Panc1 (cell line): ENCODE data around the gene LZTS3. TPM values are rescaled to one million over a fixed set of nuclear protein-coding genes. Genes with fewer than 3 reads are reported as not detected.

Experiments used
- ATAC-seq: fragments of 200-7000 bp; cut with Tn5 transposase; 2 replicates; pipeline ENCODE4 v1.9.1; 2020; ENCODE audit warnings: mild to moderate bottlenecking, moderate library complexity
- BruUV-seq: library from RNA; stranded (reverse); fragments of 400-500 nt; replicated peaks from 2 replicates; lab custom pipeline; 2021; lab: Mats Ljungman, UMichigan
- CTCF ChIA-PET: fragments of 300-600 bp; sonication (Branson Sonifier 250); formaldehyde crosslinking; loops from one replicate; lab custom pipeline; 2022; ENCODE audit warnings: antibody characterized with exemption; lab: Charles Lee
- POLR2A ChIA-PET: fragments of 300-600 bp; sonication (Branson Sonifier 250); formaldehyde crosslinking; loops from one replicate; lab custom pipeline; 2022; ENCODE audit warnings: antibody characterized with exemption; lab: Charles Lee
- DNase-seq: peaks from one replicate; pipeline ENCODE4 v3.0.0-alpha.2; 2010; ENCODE audit warnings: low read depth, low spot score
- H3K27ac ChIP-seq: 2 replicates; pipeline ENCODE4 v1.5.1; 2011; ENCODE audit warnings: mild to moderate bottlenecking, low read length, inconsistent platforms
- H3K27me3 ChIP-seq: fragments of 200-500 bp; sonication (Bioruptor generic); 2 replicates; pipeline ENCODE4 v1.6.0; 2014; ENCODE audit warnings: low read length, inconsistent platforms; ENCODE audit not compliant: control insufficient read depth, insufficient read depth
- H3K36me3 ChIP-seq: fragments of 200-500 bp; sonication (Bioruptor generic); 2 replicates; pipeline ENCODE4 v1.5.1; 2014; ENCODE audit warnings: inconsistent platforms, mild to moderate bottlenecking, low read length, moderate library complexity; ENCODE audit not compliant: control insufficient read depth, insufficient read depth
- H3K4me1 ChIP-seq: 2 replicates; pipeline ENCODE4 v1.5.1; 2011; ENCODE audit warnings: inconsistent platforms, mild to moderate bottlenecking, low read length, moderate library complexity; ENCODE audit not compliant: control insufficient read depth, insufficient read depth
- H3K4me3 ChIP-seq, 2 experiments: 2 replicates each; pipeline ENCODE4 v1.5.1; 2011 to 2012; ENCODE audit warnings: low read depth in 2 of 2, low read length in 2 of 2, mild to moderate bottlenecking in 2 of 2, inconsistent platforms in 1 of 2, moderate library complexity in 1 of 2
- H3K9me3 ChIP-seq: fragments of 200-500 bp; sonication (Bioruptor generic); 2 replicates; pipeline ENCODE4 v1.5.1; 2014; ENCODE audit warnings: low read depth, mild to moderate bottlenecking, inconsistent platforms, low read length, moderate library complexity; ENCODE audit not compliant: control insufficient read depth, insufficient read depth
- CTCF ChIP-seq: fragments of 450-650 bp; IDR thresholded peaks from 2 replicates; pipeline ENCODE4 v1.5.1; 2017; ENCODE audit warnings: mild to moderate bottlenecking
- POLR2AphosphoS5 ChIP-seq: IDR thresholded peaks from 2 replicates; pipeline ENCODE4 v1.6.1; 2012; ENCODE audit warnings: mild to moderate bottlenecking, low read depth, low read length, moderate library complexity
- REST ChIP-seq, 2 experiments: IDR thresholded peaks; 2 replicates each; pipeline ENCODE4 v1.6.1; 2011 to 2012; ENCODE audit warnings: low read depth in 2 of 2, control low read depth in 1 of 2, low read length in 1 of 2, mild to moderate bottlenecking in 1 of 2, moderate library complexity in 1 of 2; ENCODE audit not compliant: insufficient read depth in 1 of 2
- SIN3A ChIP-seq: IDR thresholded peaks from 2 replicates; pipeline ENCODE4 v1.6.1; 2012; ENCODE audit warnings: low read depth, mild to moderate bottlenecking, low read length, moderate library complexity, borderline replicate concordance; ENCODE audit not compliant: insufficient read depth
- TCF7L2 ChIP-seq: IDR thresholded peaks from 2 replicates; pipeline ENCODE4 v1.6.1; 2011; ENCODE audit warnings: mild to moderate bottlenecking, low read depth, low read length, inconsistent platforms
- in situ Hi-C: cut with HindIII; loops from 2 replicates; pipeline ENCODE4 v1.10.0; 2016; ENCODE audit warnings: low sequenced_read_pairs, low pct_unique_long_range_greater_than_20kb
- intact Hi-C: fragments of 100-400 bp; cut with micrococcal nuclease; formaldehyde crosslinking; loops from one replicate; pipeline ENCODE4 v1.10.0; 2022; ENCODE audit not compliant: unreplicated experiment
- total RNA-seq: library from RNA; stranded (reverse); gene quantifications from one replicate; pipeline ENCODE4 v1.2.1, GENCODE V29; 2021; ENCODE audit not compliant: unreplicated experiment

LZTS3 gene
- total RNA-seq, 1 experiment from 2014 or later: 5.2 TPM

- CTCF ChIA-PET: no interaction called here
- H3K4me3 ChIP-seq: no peak overlapping the region
- no peaks in the 10 kb centered on the region for H3K27me3 ChIP-seq
- no peaks in the 10 kb centered on the region for H3K4me1 ChIP-seq
- intact Hi-C loops: no loop called here
- no peak overlapping the region for H3K27ac ChIP-seq
- no TSS peak for BruUV-seq
- ATAC-seq: no peak
- H3K9me3 ChIP-seq: no peaks in the 10 kb centered on the region
- DNase-seq: no peak
- TF ChIP-seq TCF7L2 (no peak), POLR2AphosphoS5 (no peak), SIN3A (no peak), REST (IDR thresholded peaks at IDR 0.05; ENCODE audit: insufficient read depth in 1 of 2, low read depth in 2 of 2, low read length in 1 of 2) (no peak), CTCF (no peak)
- POLR2A ChIA-PET: no interaction called here
- no peaks in the 10 kb centered on the region for H3K36me3 ChIP-seq
- in situ Hi-C loops: no loop called here
Observed at GRCh38 chr20:3137492-3137891, 35.9 kb downstream of the LZTS3 start.

GRCh38 chr20:3135507-3136070 lies 37.8 kb downstream of the LZTS3 start:
- H3K27ac ChIP-seq: no peak overlapping the region
- no peaks in the 10 kb centered on the region for H3K36me3 ChIP-seq
- intact Hi-C loops: no loop called here
- ATAC-seq (no peak), DNase-seq (no peak)
- ChIA-PET CTCF (no interaction called here), POLR2A (interaction anchor here (0.6 to 0.7 kb wide), 2 partner anchors 444 to 1233 kb away, joined by 3 to 4 read pairs; no protein-coding TSS in a partner anchor)
- H3K9me3 ChIP-seq: no peaks in the 10 kb centered on the region
- H3K27me3 ChIP-seq: no peaks in the 10 kb centered on the region
- in situ Hi-C loops: no loop called here
- TF ChIP-seq CTCF (no peak), SIN3A (no peak), POLR2AphosphoS5 (no peak), REST (IDR thresholded peaks at IDR 0.05; ENCODE audit: insufficient read depth in 1 of 2, low read depth in 2 of 2, low read length in 1 of 2) (no peak), TCF7L2 (no peak)
- H3K4me1 ChIP-seq: no peaks in the 10 kb centered on the region
- no TSS peak for BruUV-seq
- no peak overlapping the region for H3K4me3 ChIP-seq
